ENCODE measurements around the gene DOCK2.

DNA sequence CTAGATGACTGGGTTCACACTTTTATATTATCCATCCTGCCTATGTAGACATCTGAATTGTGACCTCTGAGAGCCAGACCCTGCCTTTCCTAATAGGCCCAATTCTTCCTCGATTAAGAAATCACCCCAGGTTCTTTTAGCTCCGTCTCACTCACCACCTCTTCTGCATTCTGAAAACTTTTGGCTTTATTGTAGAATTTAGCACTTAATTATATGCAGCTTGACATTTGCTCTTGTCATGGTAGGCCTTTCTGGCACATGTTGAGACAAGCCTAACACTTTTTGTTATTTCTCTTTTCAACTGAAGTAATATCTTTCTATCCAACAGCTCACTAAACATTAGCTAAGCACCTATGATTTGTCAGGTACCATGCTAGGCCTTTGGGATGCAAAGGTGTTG, 180.0 kb downstream of the DOCK2 start:
- TF ChIP-seq, protein P1, sequence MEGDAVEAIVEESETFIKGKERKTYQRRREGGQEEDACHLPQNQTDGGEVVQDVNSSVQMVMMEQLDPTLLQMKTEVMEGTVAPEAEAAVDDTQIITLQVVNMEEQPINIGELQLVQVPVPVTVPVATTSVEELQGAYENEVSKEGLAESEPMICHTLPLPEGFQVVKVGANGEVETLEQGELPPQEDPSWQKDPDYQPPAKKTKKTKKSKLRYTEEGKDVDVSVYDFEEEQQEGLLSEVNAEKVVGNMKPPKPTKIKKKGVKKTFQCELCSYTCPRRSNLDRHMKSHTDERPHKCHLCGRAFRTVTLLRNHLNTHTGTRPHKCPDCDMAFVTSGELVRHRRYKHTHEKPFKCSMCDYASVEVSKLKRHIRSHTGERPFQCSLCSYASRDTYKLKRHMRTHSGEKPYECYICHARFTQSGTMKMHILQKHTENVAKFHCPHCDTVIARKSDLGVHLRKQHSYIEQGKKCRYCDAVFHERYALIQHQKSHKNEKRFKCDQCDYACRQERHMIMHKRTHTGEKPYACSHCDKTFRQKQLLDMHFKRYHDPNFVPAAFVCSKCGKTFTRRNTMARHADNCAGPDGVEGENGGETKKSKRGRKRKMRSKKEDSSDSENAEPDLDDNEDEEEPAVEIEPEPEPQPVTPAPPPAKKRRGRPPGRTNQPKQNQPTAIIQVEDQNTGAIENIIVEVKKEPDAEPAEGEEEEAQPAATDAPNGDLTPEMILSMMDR (IDR thresholded peaks at IDR 0.05): no peak
- no peak for TF ChIP-seq POLR2A (IDR thresholded peaks at IDR 0.05)
